Activated T-cell treated with anti-CD3 and anti-CD28 coated beads for 4 hours (primary cell): Measurements from ENCODE around the gene NLRC5.

Experiments
- DNase-seq: peaks from one replicate; pipeline ENCODE4 v3.0.0-alpha.2; 2020

The NLRC5 gene

DNA sequence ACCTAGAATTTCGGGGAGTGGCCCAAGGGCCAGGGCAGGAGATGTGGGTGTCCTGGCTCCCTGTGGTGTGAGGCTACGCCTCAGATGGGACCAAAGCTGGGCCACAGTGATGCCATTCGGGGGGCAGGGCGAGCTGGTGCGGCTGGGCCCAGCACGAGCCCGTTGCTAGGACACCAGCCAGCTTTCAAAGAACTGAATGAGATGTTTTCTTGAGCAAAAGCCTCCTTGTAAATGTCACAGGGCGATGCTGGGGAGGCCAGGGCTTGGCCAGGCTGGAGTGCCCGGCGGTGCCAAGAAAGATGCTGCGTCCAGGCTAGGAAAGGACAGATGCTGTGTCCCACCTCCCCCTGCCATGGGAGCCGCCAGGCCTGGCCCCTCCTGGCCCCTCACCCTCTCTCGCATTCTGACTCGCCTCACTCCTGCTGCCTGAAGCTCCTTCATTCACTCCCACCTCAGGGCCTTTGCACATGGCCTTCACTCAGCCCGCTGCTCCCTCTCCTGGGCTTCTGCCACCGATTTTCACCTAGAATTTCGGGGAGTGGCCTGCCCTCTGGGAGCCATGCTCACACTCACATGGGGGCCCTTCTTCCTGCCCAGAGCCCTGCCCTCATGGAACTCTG is 142.1 kb downstream of the NLRC5 start:
- no peak for DNase-seq

DNA sequence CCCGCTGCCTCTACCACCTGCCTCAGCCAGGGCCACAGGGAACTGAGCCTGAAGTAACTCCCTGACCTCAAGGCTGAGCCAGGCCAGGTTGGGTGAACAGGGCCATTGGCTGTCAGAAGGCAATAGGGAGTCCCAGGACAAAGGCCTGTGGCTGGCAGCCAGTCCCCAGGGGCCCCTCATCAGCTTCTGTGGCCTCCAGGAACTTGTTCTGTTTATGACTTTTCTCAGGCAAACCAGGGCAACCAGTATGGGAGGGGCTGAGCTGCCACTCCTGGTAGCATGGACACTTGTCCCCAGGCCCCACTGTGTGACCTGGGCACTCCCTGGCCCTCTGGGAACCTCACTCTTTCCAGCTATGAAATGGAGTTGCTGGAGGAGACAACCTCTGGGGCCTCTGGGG is 143.1 kb downstream of the NLRC5 start:
- DNase-seq = no peak

DNA sequence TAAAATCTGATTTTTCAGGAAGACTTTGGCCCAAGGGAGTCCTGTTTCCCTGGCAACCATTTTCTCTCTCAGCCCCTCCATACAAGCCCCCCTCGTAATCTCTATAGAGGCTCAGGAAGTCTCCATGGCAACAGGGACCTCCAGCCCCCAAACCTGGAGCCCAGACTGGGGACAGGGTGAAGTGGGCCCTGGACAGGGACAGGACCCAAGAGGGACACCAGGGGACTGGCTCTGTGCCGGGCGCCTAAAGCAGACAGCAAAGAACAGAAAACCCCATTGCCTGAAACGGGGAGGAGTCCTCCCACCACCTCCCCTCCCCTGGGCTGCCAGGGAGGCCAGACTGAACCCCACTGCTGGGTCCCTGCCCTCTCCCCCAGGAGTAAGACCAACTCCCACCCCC is 143.7 kb downstream of the NLRC5 start:
- DNase-seq = no peak
